Embryonic facial prominence (tissue), 1 donor: ENCODE measurements around the gene MAP2K4.

Source experiments
- DNase-seq: peaks from one replicate; pipeline ENCODE4 v3.0.0-alpha.2; 2016; ENCODE audit errors: extremely low spot score

MAP2K4 gene

DNA sequence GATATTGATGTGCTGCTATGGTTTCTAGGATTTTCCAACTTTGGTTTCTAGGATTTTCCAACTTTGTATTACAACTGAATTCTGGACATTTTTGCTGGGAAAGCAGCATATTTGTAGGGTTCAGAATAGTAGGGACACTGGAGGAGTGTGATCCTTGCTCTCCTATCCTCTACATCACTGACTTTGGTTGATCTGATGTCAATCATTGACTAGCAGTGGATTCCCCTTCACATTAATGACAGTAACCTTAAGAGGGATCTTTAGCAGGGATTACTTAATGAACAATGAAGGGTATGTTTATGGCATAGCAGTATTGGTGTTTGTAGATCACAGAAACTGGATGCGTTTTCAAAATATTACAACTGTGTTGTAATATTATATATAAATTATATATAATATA is 67.4 kb downstream of the MAP2K4 start:
- DNase-seq, result no peak

GRCh38 chr17:12089809-12090384 is 69.2 kb downstream of the MAP2K4 start:
- no peak for DNase-seq

DNA sequence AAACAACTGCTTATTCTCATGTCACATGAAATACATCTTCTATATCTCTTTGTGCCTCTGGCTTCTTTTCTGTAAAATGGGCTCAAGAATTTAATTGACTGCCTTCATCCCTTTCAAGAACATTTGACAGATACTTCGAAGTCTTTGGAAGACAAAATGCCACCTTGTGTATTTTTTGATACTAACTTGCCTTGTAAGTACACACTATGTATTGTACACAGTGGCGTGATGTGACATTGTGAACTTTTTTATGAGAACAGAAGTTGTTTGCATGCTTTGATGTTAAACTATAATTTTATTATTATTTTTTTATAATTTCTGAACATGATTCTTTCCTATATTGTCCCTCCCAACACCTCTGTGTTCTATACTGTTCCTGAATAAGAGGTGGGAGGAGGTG is 73.7 kb downstream of the MAP2K4 start:
- no peak for DNase-seq

- DNase-seq, result no peak
Observed at GRCh38 chr17:12095522-12095921, 74.8 kb downstream of the MAP2K4 start.

- no peak for DNase-seq
Observed at GRCh38 chr17:12097326-12097725, 76.6 kb downstream of the MAP2K4 start.

- no peak for DNase-seq
Observed at GRCh38 chr17:12098568-12098967, 77.9 kb downstream of the MAP2K4 start.

DNA sequence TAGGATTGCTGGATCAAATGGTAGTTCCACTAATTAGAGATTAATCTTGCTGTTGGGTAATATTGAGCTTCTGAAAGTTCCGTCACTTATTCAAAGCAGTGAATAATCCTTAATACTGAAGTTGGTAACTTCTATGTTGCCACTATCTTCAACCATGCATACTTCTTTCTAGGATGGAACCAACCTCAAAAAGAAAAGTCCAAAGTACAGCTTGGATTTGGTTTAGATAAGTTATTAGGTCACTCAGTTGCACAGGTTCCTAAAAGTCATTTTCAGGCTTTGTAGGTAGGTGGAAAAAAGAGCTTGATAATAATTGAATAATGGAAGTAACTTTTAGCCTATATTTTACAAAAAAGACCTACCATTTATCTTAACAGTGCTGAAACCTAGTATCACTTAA is 78.7 kb downstream of the MAP2K4 start:
- no peak for DNase-seq

DNA sequence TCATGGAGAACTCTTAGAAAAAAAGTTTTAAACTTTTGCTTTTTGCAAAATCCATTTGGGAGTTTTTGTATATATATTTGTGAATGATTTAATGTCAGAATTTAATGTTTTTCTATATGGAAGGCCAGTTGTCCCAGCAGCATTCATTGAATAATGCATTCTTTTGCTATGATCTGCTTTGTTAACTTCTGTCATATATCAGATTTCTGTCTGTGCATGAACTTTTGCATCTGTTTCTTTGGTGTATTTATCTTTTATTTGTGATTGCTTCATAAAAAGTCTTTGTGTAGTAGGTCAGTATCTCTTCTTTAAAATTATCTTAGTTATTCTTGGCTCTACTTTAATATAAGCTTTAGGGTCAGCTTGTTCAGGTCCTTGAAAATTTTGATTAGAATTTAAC is 84.2 kb downstream of the MAP2K4 start:
- no peak for DNase-seq

DNA sequence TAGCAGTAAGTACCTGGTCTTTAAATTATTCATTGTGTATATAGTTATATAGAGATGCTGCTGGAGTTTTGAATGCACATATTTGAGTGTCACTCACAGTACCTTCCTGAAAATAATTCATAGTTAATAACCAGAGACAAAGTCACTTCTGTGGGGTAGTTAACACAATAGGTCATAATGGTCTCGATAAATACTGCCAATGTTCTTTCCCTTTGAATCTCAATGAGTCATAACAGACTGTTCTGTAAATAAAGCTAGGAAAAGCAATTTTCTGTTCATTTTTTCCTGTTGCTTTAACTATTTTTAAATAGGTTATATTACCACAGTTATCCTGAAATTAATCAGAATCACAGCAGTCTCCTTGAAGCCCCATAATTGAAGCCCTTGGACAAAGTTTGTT is 87.2 kb downstream of the MAP2K4 start:
- DNase-seq, result no peak

DNA sequence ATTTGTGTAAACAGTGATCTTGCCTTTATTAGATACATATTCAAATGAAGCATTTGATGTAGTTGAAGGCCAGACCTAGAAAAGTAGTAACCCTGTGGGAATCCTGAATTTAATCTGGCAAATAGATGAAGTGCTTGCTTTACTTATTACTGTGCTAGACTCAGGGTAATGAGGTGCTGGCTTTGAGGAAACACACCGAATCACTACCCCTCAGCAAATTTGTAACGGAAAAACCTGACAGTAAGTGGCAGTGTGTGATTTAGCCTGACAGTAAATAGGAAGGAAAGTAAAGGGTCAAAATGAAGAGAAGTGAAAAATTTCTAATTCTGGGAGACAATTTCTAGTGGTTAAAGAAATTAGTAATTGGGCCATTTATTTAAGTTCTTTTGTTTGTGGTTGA is 90.2 kb downstream of the MAP2K4 start:
- DNase-seq, result no peak

DNA sequence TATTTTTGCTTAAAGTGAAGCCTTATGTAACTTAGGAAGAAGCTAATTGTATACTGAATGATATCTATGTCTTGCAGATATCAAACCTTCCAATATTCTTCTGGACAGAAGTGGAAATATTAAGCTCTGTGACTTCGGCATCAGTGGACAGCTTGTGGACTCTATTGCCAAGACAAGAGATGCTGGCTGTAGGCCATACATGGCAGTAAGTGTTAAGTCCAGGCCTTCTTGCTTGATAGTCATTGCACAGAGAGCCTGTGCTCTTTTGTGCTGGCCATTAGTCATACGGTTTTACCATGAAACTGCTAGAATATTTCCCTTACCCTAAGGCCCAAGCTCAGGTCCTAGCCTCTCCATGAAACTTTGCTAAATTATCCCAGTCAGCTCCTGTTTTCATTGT is 92.5 kb downstream of the MAP2K4 start:
- DNase-seq, result no peak

- DNase-seq, result no peak
Observed at GRCh38 chr17:12114686-12115418, 94.2 kb downstream of the MAP2K4 start.

DNA sequence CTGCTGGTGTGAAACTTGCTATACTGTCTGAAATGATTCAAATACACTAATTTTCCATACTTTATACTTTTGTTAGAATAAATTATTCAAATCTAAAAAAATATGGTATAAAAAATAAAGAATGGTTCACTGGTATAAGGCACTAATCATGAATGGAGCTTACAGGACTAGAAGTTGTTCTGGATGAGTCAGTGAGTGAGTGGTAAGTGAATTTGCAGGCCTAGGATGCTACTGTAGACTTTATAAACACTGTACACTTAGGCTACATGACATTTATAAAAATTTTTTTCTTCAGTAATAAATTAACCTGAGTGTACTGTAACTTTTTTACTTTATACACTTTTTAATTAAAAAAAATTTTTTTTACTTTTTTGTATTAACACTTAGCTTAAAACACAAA is 95.5 kb downstream of the MAP2K4 start:
- no peak for DNase-seq

DNA sequence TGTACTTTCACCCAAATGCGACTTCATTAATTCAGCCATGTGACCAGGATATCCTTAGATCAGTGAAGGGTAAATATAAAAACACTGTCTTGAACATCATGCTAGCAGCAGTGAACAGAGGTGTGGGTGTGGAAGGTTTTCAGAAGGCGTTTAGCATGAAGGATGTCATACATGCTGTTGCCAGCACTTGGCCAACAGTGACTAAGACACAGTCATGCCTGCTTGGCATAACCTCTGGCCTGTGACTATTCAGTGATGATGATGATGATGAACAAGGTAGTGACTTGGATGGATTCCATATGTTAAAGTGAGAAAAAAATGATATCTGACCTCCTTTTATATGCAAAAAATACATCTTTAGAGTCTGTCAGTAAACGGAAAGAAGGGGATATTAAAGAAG is 97.9 kb downstream of the MAP2K4 start:
- DNase-seq, result no peak

GRCh38 chr17:12122075-12122474 is 101.4 kb downstream of the MAP2K4 start:
- DNase-seq, result no peak

- no peak for DNase-seq
Observed at GRCh38 chr17:12127177-12127576, 106.5 kb downstream of the MAP2K4 start.

- DNase-seq, result no peak
Observed at GRCh38 chr17:12127667-12128066, 107.0 kb downstream of the MAP2K4 start.

GRCh38 chr17:12128946-12129345 is 108.3 kb downstream of the MAP2K4 start:
- no peak for DNase-seq

DNA sequence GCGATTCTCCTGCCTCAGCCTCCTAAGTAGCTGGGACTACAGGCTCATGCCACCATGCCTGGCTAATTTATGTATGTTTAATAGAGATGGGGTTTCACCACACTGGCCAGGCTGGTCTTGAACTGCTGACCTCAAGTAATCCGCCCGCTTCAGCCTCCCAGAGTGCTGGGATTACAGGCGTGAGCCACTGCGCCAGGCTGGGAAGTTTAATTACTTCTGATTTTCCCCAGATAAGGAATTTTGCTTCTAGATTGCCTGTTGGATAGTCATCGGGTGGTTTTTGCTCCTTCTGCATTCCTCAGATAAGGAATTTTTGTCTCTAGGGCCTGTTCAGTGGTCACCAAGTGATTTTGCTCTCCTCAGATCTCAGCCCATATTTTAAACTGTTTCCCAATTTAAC is 112.5 kb downstream of the MAP2K4 start:
- no peak for DNase-seq

DNA sequence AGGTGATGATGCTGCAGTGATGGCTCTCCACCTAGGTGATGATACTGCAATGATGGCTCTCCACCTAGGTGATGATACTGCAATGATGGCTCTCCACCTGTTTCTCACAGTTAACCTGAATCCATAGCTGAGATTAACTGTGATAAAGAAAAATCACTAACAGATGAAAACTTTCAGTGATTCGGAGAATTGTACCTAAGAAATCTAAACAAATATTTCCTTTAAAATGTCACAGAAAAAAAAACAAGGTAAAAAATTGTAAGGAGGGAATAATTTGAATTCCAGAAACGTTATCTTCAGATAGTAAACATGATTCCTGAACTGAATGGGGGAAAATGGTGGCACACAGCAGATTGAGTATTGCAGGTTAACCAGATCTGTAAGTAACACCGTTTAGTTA is 113.4 kb downstream of the MAP2K4 start:
- DNase-seq, result no peak

DNA sequence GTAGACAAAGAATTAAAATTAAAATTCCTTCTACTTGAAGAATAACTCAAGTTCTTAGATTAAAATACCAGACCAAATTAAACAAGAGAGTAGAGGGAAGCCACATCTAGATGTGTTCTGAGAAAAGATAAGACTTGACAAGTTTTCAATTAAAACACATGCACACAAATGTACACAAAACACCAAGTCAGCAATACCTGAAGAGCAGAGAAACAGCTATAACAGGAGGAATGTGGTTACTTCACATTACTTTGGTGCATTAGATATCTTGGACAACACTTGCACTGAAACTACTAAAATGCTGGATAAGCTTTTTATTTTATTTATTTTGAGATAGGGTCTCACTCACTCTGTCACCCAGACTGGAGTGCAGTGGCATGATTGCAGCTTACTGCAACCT is 113.9 kb downstream of the MAP2K4 start:
- no peak for DNase-seq

- no peak for DNase-seq
Observed at GRCh38 chr17:12136243-12136642, 115.6 kb downstream of the MAP2K4 start.

- no peak for DNase-seq
Observed at GRCh38 chr17:12136646-12137045, 116.0 kb downstream of the MAP2K4 start.

DNA sequence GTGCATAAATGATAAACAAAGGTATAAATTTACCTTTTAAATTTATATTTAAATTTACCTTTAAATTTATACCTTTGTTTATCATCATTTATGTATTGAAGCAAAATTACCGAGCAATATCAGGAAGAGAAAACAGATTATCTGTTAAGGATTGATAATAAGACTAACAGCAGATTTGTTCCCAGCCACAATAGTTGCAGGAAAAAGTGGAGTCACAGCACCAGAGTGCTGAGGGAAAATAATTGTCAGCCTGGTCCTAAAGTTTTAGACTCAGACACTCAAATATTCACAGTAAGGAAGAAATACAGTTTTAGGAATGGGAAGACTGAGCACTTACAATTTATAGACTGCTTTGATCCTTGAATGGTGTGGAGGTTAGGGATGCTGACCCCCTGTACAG is 117.2 kb downstream of the MAP2K4 start:
- no peak for DNase-seq
